HG02610 (cell line): ENCODE measurements around the gene POMGNT1.
"Not testable (repeated sequence)": the region's sequence is repeated elsewhere in the genome, so short reads cannot be mapped to it uniquely, and the experiment has no call there.

ENCODE experiments used
- ATAC-seq: cut with Tn5 transposase; IDR thresholded peaks from one replicate; pipeline ENCODE4 v1.9.1; 2021; ENCODE audit warnings: mild to moderate bottlenecking, moderate library complexity; ENCODE audit not compliant: unreplicated experiment

Gene POMGNT1

DNA sequence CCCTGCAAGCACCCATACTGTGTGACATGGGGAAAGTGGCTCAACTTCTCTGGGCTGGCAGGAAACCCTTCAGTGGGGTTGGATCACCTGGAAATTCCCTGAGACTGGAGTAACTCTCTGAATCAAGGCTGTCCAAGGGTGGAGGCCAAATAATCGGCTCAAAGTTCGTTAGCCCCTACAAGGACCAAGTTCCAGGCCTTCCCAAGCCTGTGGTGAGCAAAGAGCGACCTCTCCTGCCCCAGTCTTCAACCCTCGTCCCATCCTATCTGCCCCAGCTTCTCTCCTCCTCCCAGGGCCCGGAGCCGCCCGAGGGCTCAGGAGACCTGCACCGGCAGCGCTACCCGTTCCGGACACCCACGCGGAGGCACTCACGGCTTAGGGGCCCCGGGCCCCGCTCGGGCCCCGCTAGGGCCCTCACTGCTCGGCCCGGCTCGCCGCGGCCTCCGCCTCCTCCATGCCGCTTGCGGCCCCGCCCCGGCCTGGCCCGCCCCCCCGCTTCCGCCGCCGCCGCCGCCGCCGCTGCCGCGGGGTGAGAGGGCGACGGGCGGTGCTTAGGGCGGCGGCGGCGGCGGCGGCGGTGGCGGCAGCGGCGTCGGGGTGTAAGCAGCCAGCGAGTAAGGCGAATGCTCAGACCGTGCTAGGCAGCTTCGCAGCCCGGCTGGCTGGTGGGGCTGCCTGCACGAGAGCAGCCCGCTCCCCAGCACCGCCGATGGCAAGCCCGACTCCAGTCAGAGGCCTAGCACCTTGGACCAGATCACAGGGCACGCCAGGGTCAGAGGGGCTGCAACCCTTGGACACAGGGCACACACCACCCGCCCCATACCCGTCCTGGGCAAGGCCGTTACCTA is at the start of gene POMGNT1:
Gene POMGNT1 (minus strand): TSS at position 471 of the 848 bp plus-strand sequence. CDS start 613 bp downstream, outside the sequence.
- ATAC-seq = peak; percentile 87

- peak; percentile 91 for ATAC-seq
These were observed 49.3 kb upstream of the POMGNT1 start, which contains the start of gene RAD54L for GRCh38 chr1:46247436-46248121. TSS of gene RAD54L (plus strand) at chr1:46247763. CDS start at chr1:46248406, 643 bp downstream.

DNA sequence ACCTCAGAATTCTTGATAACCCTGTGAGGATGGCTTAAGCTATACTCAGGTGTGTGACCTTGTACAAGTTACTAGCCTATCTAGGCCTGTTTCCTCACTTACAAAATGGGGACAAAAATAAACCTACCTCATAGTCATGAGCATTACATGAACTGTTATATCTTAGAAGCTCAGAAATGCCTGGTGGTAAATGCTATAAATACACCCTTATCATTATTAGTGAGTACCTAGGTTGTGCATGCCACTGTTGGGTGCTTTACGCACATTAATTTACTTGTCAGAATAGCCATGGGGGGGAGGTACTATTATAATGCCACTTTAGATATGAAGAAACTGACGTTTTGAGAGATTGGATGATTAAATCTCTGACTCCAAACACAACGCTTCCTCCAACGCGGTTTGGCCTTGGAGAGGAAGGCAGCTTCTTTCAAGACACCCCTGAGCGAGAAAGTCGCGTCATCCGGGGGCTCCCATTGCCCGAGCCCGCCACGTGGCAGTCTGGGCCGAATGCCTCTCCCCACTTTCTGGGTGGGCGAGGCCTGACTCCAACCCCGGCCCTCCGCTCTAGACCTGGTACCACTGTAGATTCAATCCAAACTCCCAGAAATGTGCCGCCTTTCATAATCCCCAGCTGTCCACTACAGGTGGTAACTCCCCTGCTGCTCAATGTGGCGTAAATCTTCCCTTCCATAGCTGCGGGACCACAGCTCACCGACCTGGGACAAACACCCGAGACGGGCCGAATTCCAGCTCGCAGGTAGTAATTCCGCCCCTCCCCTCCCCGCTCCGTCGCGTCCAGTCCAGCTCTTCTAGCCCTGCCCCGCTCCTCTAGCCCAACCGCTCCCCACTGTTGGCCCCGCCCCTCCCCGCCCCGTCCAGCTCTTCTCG is 48.6 kb upstream of the POMGNT1 start:
- ATAC-seq = peak; percentile 58

DNA sequence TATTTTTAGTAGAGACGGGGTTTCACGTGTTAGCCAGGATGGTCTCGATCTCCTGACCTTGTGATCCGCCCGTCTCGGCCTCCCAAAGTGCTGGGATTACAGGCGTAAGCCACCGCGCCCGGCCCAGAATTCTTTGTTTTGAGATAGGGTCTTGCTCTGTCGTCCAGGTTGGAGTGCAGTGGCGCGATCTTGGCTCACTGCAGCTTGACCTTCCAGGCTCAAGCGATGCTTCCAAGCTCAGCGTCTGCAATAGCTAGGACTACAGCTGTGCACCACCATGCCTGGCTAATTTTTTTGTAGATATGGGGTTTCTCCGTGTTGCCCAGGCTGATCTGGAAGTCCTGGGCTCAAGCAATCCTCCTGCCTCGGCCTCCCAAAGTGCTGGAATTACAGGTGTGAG is 47.9 kb upstream of the POMGNT1 start:
- not testable (repeated sequence) for ATAC-seq

GRCh38 chr1:46244656-46245371 is 46.6 kb upstream of the POMGNT1 start:
- no peak for ATAC-seq

DNA sequence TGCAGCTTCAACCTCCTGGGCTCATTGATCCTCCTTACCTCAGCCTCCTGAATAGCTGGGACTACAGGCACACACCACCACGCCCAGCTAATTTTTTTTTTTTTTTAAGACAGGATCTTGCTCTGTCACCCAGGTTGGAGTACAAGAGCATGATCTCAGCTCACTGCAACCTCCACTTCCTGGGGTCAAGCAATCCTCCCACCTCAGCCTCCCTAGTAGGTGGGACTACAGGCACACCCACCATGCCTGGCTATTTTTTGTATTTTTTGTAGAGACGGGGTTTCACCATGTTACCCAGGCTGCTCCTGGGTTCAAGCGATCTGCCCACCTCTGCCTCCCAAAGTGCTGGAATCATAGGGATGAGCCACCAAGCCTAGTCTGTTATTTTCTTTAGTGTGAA is 45.6 kb upstream of the POMGNT1 start:
- ATAC-seq = not testable (repeated sequence)

DNA sequence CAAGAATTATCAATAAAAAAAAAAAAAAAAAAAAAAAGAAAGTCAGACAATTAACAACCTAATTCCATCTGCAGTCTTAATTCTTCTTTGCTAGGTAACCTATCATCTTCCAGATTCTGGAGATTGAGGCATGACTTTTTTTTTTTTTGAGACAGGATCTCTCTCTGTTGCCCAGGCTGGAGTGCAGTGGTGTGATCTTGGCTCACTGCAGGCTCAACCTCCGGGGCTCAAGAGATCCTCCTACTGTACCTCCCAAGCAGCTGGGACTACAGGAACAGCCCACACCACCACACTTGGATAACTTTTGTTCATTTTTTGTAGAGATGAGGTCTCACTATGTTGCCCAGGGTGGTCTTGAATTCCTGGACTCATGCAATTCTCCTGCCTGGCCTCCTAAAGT is 44.7 kb upstream of the POMGNT1 start:
- no peak for ATAC-seq

- ATAC-seq = not testable (repeated sequence)
These were observed 43.5 kb upstream of the POMGNT1 start for GRCh38 chr1:46241733-46242132.

DNA sequence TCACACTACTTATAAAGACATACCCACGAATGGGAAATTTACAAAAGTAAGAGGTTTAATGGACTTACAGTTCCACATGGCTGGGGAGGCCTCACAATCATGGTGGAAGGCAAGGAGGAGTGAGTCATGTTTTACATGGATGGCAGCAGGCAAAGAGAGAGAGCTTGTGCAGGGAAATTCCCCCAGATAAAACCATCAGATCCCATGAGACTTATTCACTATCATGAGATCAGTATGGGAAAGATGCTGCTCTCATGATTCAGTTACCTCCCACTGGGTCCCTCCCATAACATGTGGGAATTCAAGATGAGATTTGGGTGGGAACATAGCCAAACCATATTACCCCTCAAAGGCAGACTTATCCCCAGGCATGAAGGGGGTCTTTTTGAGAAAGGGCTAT is 40.6 kb upstream of the POMGNT1 start:
- ATAC-seq = not testable (repeated sequence)

DNA sequence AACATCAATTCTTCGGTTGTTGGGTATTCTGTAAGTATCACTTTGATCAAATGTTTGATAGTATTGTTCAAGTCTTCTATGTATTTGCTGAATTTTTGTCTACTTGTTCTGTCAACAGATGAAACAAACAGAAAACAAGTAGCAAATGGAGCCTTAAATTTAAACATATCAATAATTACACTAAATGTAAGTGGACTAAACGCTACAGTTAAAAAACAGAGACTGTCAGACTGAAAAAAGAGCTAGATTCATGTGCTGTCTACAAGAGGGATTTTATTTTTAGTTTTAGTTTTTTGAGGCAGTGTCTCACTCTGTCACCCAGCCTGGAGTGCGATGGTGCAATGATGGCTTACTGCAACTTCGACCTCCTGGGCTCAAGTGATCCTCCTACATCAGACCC is 38.6 kb upstream of the POMGNT1 start:
- ATAC-seq = no peak

GRCh38 chr1:46231231-46231630 is 33.0 kb upstream of the POMGNT1 start:
- ATAC-seq = not testable (repeated sequence)

GRCh38 chr1:46224966-46225365 is 26.7 kb upstream of the POMGNT1 start:
- ATAC-seq = no peak

DNA sequence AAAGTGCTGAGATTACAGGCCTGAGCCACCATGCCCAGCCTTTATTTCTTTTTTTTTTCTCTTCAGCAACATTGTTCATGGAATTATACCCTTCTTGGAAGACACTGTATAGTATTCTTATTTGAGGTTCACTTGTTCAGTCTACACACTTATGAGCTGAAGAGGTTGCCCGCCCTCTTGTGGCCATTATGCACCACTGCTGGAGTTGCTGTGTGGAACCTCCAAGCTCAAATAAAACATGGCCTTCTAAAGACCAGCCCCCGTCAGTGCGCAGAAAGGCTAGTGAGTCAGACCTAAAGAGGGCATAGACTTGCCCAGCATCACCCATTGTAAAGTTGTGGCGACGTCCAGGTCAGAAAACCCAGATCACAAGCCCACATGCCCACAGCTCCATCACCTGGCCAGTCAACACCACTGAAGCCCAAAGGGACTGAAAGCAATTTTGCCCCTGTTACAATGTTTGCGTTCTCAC is 25.3 kb upstream of the POMGNT1 start:
- ATAC-seq = peak; percentile 80

DNA sequence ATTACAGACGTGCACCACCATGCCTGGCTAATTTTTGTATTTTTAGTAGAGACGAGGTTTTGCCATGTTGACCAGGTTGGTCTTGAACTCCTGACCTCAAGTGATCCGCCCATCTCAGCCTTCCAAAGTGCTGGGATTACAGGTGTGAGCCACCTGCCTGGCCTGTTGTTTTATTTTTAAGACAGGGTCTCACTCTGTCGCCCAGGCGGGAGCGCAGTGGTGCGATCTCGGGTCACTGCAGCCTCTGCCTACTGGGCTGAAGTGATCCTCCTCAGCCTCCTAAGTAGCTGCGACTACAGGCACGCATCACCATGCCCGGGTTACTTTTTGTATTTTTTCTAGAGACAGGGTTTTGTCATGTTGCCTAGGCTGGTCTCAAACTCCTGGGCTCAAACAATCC is 24.8 kb upstream of the POMGNT1 start:
- not testable (repeated sequence) for ATAC-seq

DNA sequence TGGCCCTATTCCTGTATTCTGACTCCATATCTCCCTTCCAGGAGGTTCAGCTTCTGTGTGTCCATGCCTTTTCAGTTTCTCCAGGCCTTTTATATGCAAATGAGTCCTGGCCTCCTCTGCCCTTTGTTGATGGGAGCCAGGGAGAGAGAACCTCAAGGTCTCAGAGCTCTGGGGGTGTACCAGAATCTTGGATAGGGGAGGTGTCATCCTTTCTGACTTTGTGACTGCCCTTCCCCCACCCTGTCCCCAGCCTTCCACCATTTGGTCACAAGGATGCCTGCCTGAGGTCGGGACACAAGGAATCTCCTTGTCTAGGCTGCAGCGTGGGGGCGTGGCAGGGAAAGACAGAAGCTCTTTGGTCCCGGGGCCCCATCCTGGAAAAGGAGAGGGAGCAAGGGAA is 23.5 kb upstream of the POMGNT1 start:
- no peak for ATAC-seq

GRCh38 chr1:46220808-46221207 is 22.6 kb upstream of the POMGNT1 start:
- ATAC-seq = no peak

DNA sequence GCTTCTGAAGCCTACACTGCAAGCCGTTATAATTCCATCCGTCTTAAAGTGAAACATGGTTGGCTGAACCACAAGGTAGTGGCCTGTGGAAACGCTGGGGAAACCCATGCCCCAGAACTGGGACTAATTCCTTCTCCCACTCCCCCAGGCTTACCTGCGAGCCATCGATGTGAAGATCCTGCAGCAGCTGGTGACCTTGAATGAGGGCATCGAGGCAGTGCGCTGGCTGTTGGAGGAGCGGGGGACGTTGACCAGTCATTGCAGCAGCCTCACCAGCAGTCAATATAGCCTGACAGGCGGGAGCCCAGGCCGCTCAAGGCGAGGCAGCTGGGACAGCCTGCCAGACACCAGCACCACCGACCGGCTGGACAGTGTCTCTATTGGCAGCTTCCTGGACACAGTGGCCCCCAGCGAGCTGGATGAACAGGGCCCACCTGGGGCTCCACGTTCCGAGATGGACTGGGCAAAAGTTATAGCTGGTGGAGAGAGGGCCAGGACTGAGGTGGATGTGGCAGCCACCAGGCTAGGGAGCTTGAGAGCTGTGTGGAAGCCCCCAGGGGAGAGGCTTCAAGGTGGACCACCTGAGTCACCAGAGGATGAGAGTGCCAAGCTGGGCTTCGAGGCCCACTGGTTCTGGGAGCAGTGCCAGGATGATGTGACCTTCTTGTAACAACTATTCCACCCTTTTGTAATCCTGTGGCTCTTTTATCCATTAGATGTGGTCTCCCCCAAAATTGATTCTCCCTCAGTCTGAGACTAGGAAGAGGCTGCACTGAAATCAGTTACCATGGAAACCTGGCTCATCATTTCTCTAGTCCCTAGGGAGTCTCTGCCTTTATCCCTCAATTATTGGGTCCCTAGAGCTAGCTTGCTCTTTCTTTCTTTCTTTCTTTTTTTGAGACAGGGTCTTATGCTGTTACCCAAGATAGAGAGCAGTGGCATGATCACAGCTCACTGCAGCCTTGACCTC is 21.6 kb upstream of the POMGNT1 start:
- ATAC-seq = no peak

GRCh38 chr1:46218443-46218842 is 20.2 kb upstream of the POMGNT1 start:
- no peak for ATAC-seq

DNA sequence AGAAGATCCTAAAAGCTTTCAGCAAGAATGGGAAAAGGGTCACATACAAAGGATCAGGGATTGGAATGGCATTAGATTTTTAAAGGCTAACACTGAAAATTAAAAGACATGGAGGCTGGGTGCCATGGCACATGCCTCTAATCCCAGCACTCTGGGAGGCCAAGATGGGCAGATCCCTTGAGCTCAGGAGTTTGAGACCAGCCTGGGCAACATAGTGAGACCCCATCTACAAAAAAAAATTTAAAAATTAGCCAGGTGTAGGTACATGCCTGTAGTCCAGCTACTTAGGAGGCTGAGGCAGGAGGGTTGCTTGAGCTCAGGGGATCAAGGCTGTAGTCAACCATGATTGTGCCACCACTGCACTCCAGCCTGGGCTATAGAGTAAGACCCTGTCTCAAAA is 17.3 kb upstream of the POMGNT1 start:
- no peak for ATAC-seq
